Measurements from ENCODE around the gene CX3CR1.
"Not testable (repeated sequence)": the region's sequence is repeated elsewhere in the genome, so short reads cannot be mapped to it uniquely, and the experiment has no call there.

CX3CR1 gene

GRCh38 chr3:39279745-39280517, at the start of gene CX3CR1:
TSS of gene CX3CR1 (minus strand) at chr3:39280036. CDS start at chr3:39266509, 13,527 bp downstream.
- no peak for DNase-seq
- in situ Hi-C loops (cut with MboI; ENCODE audit: low pct_unique_long_range_greater_than_20kb, low sequenced_read_pairs) = loop anchor here (10.0 kb wide), 1 partner anchor 85 kb away; the partner anchor contains the start of gene XIRP1

DNA sequence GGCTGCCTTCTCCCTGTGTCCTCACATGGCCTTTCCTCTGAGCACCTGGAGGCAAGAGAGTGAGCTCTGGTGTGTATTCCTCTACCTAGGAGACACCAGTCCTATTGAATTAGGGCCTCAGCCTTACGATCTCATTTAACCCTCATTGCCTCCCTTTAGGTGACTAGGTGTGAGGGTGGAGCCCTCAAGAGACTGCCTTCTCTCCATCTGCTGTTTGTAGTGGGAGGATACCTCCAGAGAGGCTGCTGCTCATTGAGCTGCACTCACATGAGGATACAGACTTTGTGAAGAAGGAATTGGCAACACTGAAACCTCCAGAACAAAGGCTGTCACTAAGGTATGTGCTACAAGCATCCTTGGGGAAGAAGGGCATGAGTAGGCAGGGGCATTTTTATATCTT, 49.7 kb upstream of the CX3CR1 start, which contains the start of gene CCR8:
TSS of gene CCR8 (plus strand) at position 217 of the 400 bp plus-strand sequence. CDS start 2,623 bp downstream, outside the sequence.
- in situ Hi-C loops (cut with MboI; ENCODE audit: low pct_unique_long_range_greater_than_20kb, low sequenced_read_pairs) = no loop called here
- no peak for DNase-seq

GRCh38 chr3:39327746-39328349, 48.0 kb upstream of the CX3CR1 start:
- DNase-seq = no peak
- in situ Hi-C loops (cut with MboI; ENCODE audit: low pct_unique_long_range_greater_than_20kb, low sequenced_read_pairs) = no loop called here

- DNase-seq = no peak
- in situ Hi-C loops (cut with MboI; ENCODE audit: low pct_unique_long_range_greater_than_20kb, low sequenced_read_pairs) = no loop called here
Observed at GRCh38 chr3:39327053-39327745, 47.4 kb upstream of the CX3CR1 start.

- no peak for DNase-seq
- in situ Hi-C loops (cut with MboI; ENCODE audit: low pct_unique_long_range_greater_than_20kb, low sequenced_read_pairs) = no loop called here
Observed at GRCh38 chr3:39325236-39325635, 45.4 kb upstream of the CX3CR1 start.

- in situ Hi-C loops (cut with MboI; ENCODE audit: low pct_unique_long_range_greater_than_20kb, low sequenced_read_pairs) = no loop called here
Observed at GRCh38 chr3:39323494-39323893, 43.7 kb upstream of the CX3CR1 start.

GRCh38 chr3:39322936-39323335, 43.1 kb upstream of the CX3CR1 start:
- no peak for DNase-seq
- in situ Hi-C loops (cut with MboI; ENCODE audit: low pct_unique_long_range_greater_than_20kb, low sequenced_read_pairs) = no loop called here

More at GRCh38 chr3:39323494-39323893, 43.7 kb upstream of the CX3CR1 start:
- peak; percentile 43 for DNase-seq

- in situ Hi-C loops (cut with MboI; ENCODE audit: low pct_unique_long_range_greater_than_20kb, low sequenced_read_pairs); DNase-seq: not testable (repeated sequence)
Observed at GRCh38 chr3:39322209-39322715, 42.4 kb upstream of the CX3CR1 start.

DNA sequence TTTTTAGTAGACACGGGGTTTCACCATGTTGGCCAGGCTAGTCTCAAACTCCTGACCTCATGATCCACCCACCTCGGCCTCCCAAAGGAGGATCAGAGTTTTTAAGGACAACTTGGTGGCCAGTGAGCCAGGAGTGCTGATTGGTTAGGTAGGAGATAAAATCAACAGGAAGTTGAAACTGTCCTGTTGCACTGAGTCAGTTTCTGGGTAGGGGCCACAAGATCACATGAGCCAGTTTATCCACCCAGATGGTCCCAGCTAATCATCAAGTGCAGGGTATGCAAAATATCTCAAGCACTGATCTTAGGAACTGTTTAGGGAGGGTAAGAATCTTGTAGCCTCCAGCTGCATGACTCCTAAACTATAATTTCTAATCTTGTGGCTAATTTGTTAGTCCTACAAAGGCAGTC, 41.7 kb upstream of the CX3CR1 start:
- peak; percentile 48 for DNase-seq
- in situ Hi-C loops (cut with MboI; ENCODE audit: low pct_unique_long_range_greater_than_20kb, low sequenced_read_pairs) = not testable (repeated sequence)

- in situ Hi-C loops (cut with MboI; ENCODE audit: low pct_unique_long_range_greater_than_20kb, low sequenced_read_pairs) = no loop called here
- no peak for DNase-seq
Observed at GRCh38 chr3:39319249-39319648, 39.4 kb upstream of the CX3CR1 start.

- DNase-seq = no peak
- in situ Hi-C loops (cut with MboI; ENCODE audit: low pct_unique_long_range_greater_than_20kb, low sequenced_read_pairs) = no loop called here
Observed at GRCh38 chr3:39318301-39318700, 38.5 kb upstream of the CX3CR1 start.

- in situ Hi-C loops (cut with MboI; ENCODE audit: low pct_unique_long_range_greater_than_20kb, low sequenced_read_pairs) = no loop called here
- DNase-seq = no peak
Observed at GRCh38 chr3:39317571-39318169, 37.8 kb upstream of the CX3CR1 start.

- no peak for DNase-seq
- in situ Hi-C loops (cut with MboI; ENCODE audit: low pct_unique_long_range_greater_than_20kb, low sequenced_read_pairs) = no loop called here
Observed at GRCh38 chr3:39315420-39315819, 35.6 kb upstream of the CX3CR1 start.

DNA sequence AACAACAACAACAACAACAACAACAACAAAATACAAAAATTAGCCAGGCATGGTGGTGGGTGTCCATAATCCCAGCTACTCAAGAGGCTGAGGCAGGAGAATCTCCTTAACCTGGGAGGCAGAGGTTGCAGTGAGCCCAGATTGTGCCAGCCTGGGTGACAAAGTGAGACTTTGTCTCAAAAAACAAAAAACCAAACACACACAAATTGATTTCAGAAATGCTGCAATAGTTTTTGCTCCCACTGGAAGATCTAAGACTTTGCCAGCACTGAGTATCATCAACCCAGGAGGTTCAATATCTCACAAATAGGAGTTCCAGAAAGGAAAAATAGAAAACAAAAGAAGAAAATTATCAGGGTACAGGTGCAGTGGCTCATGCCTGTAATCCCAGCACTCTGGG, 33.5 kb upstream of the CX3CR1 start:
- DNase-seq = no peak
- in situ Hi-C loops (cut with MboI; ENCODE audit: low pct_unique_long_range_greater_than_20kb, low sequenced_read_pairs) = no loop called here

DNA sequence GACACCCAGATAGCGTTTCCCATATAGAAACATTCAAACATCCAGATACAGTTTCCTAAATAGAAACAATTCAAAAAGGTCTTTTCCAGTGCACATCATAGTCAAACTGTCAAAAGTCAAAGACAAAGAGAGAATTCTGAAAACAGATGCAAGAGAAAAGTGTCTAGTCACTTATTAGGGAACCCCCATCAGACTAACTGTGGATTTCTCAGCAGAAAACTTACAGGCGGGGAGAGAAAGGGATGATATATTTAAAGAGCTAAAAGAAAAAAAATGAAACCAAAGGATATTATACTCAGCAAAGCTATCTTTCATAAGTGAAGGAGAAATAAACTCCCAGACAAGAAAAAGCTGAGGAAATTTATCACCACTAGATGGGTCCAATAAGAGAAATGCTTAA, 22.3 kb upstream of the CX3CR1 start:
- no peak for DNase-seq
- in situ Hi-C loops (cut with MboI; ENCODE audit: low pct_unique_long_range_greater_than_20kb, low sequenced_read_pairs) = no loop called here

- in situ Hi-C loops (cut with MboI; ENCODE audit: low pct_unique_long_range_greater_than_20kb, low sequenced_read_pairs) = no loop called here
Observed at GRCh38 chr3:39299279-39299678, 19.4 kb upstream of the CX3CR1 start.

GRCh38 chr3:39296197-39297077, 16.6 kb upstream of the CX3CR1 start:
- DNase-seq = no peak
- in situ Hi-C loops (cut with MboI; ENCODE audit: low pct_unique_long_range_greater_than_20kb, low sequenced_read_pairs) = no loop called here

More at GRCh38 chr3:39299279-39299678, 19.4 kb upstream of the CX3CR1 start:
- no peak for DNase-seq

DNA sequence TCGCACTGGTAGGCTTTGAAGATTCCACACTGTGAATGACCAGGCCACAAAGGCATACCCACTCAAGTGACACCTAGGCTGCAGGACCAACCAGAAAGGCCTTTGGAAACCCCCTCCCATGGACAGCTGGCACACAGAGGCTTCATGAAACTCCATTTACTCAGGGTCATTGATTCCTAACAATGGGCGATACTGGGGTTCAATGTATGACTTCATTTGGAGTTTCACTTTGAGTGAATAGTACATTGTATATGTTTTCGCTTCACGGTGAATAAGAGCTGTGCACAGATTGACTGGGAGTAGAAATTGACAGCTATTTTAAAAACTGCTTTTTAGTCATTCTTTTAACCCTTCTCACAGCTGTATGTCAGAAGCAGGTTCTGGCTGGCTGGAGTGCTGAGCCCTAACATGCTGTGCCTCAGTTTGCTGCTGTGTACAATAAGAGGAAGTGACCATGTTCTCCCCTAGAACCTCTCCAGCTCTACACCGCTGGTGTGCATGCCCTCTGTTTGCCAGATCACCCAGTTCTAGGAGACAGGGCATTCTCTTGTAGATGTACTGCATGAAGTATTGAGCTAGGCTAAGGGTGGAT, 15.4 kb upstream of the CX3CR1 start:
- in situ Hi-C loops (cut with MboI; ENCODE audit: low pct_unique_long_range_greater_than_20kb, low sequenced_read_pairs) = no loop called here

More for the DNA sequence above, 15.4 kb upstream of the CX3CR1 start:
- no peak for DNase-seq

Data from KBM-7 (cell line).